ENCODE measurements around the gene NT5C3A.
"Not testable (repeated sequence)": the region's sequence is repeated elsewhere in the genome, so short reads cannot be mapped to it uniquely, and the experiment has no call there.

Gene NT5C3A

DNA sequence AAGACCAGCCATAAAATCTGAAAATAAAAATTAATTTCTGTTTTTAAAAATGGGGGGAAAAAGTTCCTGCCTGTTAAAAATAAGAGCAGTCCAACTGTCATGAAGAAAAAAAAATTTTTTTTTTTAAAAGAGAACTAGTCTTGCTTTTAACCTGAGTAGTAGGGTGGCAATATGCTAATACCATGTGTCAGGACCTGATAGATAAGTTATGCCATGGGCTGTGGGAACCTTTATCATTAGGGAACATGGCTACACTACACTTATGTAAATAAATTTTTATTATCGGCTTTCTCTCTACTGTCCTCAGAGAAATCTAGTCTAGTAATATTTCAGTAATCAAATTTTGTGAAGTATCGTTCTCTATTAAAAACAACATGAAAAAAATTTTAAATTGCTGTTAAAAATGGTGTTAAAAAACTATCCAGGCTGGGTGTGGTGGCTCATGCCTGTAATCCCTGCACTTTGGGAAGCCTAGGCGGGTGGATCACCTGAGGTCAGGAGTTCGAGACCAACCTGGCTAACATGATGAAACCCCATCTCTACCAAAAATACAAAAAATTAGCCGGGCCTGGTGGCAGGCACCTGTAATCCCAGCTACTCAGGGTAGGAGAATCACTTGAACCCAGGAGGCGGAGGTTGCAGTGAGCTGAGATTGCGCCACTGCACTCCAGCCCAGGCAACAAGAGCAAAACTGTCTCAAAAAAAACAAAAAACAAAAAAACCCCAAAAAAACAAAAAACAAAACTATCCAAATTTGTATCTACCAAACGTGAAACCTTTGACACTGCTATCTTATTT, 20.7 kb downstream of the NT5C3A start:
- DNase-seq (ENCODE audit: low spot score), result no peak

- DNase-seq (ENCODE audit: low spot score), result peak; percentile 22
These were observed 21.6 kb downstream of the NT5C3A start for GRCh38 chr7:33040803-33041516.

- DNase-seq (ENCODE audit: low spot score), result no peak
These were observed 22.7 kb downstream of the NT5C3A start for GRCh38 chr7:33039903-33040292.

DNA sequence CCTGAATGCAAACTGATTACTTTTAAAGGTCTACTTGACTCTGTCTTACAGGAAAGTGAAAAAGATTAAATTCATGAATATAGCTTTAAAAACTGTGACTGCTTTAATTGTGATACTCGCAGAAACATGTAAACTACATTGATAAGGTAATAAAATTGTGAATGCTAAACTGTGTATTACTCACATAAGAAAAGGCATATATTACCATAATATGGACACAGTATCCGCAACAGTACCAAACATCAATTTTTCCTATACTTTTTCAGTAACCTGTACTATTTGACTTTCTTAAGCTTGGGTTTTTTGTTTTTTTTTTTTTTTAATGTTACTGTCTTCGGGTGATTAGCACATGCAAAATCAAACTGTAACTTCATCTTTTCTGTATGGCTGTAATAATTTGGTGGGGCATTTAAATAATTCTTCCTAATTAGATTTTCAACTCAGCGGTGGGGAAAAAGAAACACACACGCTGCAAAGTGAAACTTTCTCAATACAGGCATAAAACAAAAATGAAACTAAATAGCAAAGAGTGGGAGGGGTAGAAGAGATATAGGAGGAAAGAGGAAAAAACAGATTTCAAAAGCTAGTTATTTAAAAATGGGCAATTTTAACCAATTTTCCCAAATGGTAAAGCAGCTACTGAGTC, 23.2 kb downstream of the NT5C3A start:
- DNase-seq (ENCODE audit: low spot score), result no peak

GRCh38 chr7:33038639-33039038, 23.9 kb downstream of the NT5C3A start:
- DNase-seq (ENCODE audit: low spot score), result no peak

GRCh38 chr7:33035776-33036175, 26.8 kb downstream of the NT5C3A start:
- DNase-seq (ENCODE audit: low spot score), result no peak

DNA sequence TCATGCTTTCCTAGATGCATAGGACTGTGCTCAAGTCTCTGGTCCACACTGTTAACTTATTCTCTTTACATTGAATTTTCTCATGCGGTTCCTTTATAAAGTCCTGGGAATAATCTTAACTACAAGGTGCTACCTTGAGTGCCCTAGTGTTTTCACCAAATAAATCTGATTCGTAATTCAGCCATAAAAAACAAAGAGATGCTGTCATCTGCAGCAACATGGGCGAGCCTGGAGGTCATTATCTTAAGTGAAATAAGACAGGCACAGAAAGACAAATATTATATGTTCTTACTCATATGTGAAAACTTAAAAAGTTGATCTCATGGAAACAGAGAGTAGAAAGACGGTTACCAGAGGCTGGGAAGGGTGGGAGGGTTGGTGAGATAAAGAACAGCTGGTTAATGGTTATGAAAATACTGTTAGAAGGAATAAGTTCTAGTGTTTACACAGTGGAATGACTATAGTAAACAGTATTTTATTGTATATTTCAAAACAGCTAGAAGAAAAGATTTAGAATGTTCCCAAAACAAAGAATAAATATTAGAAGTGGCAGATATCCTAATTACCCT, 38.3 kb downstream of the NT5C3A start:
- no peak for DNase-seq (ENCODE audit: low spot score)

DNA sequence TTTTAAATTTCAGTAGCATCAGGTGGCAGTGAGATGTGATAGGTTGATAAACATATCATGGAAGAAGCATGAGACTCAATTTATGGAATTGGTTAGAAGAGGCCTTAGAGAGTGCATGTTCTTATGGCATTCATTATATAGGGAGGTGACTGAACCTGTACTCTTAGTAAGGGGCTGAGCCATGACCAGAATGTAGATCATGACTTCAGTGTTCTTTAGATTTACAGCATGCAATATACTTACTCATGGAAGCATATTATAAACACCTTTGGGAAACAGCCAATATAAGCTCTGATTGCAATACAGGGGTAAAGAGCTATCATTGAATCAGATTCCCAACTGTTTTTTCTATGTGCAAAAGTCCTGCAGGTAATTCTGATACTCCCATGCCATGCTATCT, 50.2 kb downstream of the NT5C3A start:
- DNase-seq (ENCODE audit: low spot score), result no peak

GRCh38 chr7:33009734-33010133, 52.8 kb downstream of the NT5C3A start:
- peak; percentile 20 for DNase-seq (ENCODE audit: low spot score)

- DNase-seq (ENCODE audit: low spot score), result not testable (repeated sequence)
These were observed 56.9 kb downstream of the NT5C3A start for GRCh38 chr7:33005690-33006089.

GRCh38 chr7:33005193-33005592, 57.4 kb downstream of the NT5C3A start:
- not testable (repeated sequence) for DNase-seq (ENCODE audit: low spot score)

- DNase-seq (ENCODE audit: low spot score), result not testable (repeated sequence)
These were observed 58.4 kb downstream of the NT5C3A start for GRCh38 chr7:33004104-33004616.

DNA sequence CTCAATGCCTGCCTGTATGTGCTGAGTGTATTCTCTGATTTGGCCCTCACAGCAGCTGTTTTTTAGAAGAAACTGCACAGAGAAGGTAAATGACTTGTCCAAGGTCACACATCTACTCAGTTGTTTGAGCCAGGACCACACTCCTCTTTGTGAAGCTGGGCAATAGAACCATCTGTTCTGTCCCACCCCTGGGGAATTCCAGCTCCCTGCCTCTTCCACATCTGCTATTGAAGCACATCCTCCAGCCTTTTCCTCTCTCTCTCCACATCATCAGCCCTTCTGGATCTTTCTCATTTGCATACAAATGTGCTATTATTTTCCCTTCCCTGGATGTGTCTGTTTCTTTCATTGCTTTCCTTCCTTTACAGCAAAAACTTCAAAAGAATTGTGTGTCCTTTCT, 59.5 kb downstream of the NT5C3A start:
- DNase-seq (ENCODE audit: low spot score), result not testable (repeated sequence)

GRCh38 chr7:32999380-32999779, 63.2 kb downstream of the NT5C3A start:
- DNase-seq (ENCODE audit: low spot score), result not testable (repeated sequence)

- not testable (repeated sequence) for DNase-seq (ENCODE audit: low spot score)
These were observed 64.0 kb downstream of the NT5C3A start for GRCh38 chr7:32998361-32999171.

DNA sequence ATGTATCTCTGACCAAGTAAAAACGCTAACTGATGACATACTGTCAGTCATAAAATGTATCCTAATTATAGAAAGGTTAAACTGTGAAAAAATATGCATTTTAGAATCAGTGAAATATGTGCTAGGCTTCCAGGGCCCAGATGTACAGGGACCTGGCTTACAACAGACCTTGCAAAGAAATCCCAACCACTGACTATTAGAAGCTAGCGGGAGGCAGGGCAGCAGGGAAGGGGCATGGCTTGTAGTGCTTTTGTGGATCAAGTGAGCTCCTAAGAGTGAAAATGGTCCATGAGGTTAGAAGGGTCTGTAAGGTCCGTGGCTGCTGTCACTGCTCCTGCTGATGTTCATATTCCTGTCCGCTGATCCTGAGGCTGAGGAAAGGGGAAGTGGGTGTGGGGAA, 64.6 kb downstream of the NT5C3A start:
- not testable (repeated sequence) for DNase-seq (ENCODE audit: low spot score)

- not testable (repeated sequence) for DNase-seq (ENCODE audit: low spot score)
These were observed 69.8 kb downstream of the NT5C3A start for GRCh38 chr7:32992750-32993149.

DNA sequence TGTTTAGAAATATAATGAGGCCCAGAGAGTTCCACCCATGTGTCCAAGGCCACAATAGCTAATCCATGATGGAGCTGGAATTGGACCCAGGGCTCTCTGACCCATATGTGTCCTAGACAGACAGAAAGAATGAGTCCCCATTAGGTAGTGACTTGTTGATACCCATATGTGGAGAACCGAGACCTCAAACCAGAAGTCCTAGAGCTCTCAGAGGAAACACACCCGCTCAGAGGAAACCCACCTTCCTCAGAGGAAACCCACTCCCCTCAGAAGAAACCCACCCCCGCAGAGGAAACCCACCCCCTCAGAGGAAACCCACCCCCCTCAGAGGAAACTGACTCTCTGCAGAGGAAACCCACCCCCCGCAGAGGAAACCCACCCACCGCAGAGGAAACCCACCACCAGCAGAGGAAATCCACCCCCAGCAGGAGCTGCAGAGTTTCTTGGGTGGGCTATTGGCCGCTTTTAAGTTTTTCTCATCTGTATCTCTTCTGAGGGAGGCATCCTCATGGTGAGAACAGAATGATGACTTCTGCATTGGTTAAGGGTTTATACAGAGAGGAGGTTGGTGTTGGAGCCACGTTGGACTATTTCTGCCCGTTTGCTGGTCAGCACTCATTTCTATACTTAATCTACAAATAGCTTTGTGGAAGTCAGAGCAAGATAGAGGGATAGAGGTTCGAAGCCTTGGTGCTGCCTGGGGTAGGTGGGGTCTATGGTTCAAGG, 70.4 kb downstream of the NT5C3A start:
- not testable (repeated sequence) for DNase-seq (ENCODE audit: low spot score)

- not testable (repeated sequence) for DNase-seq (ENCODE audit: low spot score)
These were observed 71.4 kb downstream of the NT5C3A start for GRCh38 chr7:32991068-32991585.

- not testable (repeated sequence) for DNase-seq (ENCODE audit: low spot score)
These were observed 74.4 kb downstream of the NT5C3A start for GRCh38 chr7:32988148-32988547.
